ENCODE data around the gene PLCB3.
"Not testable (repeated sequence)": the region's sequence is repeated elsewhere in the genome, so short reads cannot be mapped to it uniquely, and the experiment has no call there.

PLCB3 gene

DNA sequence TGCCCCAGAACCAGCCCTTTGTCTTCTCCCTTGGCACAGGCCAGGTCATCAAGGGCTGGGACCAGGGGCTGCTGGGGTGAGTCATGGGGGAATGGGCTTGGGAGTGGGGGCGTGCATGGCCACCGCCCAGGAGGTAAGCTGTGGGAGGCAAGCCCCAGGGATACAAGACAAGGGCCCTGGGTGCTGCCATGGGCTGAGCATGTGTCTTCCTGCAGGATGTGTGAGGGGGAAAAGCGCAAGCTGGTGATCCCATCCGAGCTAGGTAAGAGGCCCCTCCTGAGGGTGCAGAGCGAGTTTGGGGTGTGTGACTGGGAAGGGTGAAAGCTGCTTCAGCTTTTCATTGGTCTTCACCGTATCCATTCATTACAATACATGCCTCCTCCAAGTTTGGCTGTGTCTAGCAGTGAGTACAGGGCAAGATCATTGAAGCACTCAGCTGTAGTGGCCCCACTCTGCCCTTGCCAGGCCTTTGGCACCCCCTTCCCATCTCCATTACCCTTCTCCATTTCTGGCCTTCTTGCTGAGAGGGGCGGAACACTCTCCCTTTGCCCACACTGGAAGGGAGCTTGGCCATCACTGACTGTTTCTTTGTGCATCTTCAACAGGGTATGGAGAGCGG, 8.0 kb upstream of the PLCB3 start:
- TF ChIP-seq, protein P1, sequence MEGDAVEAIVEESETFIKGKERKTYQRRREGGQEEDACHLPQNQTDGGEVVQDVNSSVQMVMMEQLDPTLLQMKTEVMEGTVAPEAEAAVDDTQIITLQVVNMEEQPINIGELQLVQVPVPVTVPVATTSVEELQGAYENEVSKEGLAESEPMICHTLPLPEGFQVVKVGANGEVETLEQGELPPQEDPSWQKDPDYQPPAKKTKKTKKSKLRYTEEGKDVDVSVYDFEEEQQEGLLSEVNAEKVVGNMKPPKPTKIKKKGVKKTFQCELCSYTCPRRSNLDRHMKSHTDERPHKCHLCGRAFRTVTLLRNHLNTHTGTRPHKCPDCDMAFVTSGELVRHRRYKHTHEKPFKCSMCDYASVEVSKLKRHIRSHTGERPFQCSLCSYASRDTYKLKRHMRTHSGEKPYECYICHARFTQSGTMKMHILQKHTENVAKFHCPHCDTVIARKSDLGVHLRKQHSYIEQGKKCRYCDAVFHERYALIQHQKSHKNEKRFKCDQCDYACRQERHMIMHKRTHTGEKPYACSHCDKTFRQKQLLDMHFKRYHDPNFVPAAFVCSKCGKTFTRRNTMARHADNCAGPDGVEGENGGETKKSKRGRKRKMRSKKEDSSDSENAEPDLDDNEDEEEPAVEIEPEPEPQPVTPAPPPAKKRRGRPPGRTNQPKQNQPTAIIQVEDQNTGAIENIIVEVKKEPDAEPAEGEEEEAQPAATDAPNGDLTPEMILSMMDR (IDR thresholded peaks at IDR 0.05; ENCODE audit: extremely low read depth, missing control alignments): no peak
- DNase-seq (ENCODE audit: low spot score): no peak

DNA sequence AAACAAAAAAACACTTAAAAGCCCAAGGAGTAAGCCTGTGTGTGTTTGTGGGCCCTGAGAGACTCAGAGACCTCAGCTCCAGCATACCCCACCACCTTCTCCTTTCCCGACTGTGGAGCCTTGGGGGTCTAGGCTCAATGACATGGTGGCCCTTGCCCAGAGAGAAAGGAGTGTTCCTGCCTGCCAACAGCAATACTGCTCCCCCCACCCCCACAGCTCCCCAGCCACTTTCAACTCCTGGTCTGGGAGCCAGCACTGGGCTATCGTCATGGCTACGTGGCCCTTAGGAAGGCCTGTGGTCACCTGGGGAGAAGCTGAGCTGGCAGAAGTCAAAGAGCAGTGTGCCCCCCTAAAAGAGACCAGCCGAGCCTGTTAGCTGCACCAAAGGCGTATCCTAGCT, 7.2 kb upstream of the PLCB3 start:
- no peak for DNase-seq (ENCODE audit: low spot score)

DNA sequence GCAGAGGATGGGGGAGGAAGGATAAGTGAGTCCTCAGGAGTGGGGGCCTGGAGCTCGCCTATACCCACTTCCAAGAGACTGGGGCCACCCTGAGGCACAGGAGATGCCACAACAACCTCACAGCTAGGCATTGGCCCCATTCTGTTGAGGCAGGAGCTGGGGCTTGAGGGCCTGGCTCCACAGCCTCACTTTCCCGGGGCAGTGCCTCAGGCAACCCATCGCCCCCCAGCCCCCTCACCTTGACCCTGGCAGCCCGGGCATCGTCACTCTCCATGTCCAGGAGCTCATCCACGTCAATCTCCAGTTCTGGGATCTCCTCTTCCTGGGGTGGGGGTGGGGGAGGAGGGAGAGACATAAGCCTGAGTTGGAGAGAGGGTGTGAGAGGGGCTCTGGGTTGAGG, 6.4 kb upstream of the PLCB3 start:
- no peak for DNase-seq (ENCODE audit: low spot score)
- TF ChIP-seq, protein P1 (IDR thresholded peaks at IDR 0.05; ENCODE audit: extremely low read depth, missing control alignments): no peak

More for the DNA sequence above, 7.2 kb upstream of the PLCB3 start:
- TF ChIP-seq, protein P1 (IDR thresholded peaks at IDR 0.05; ENCODE audit: extremely low read depth, missing control alignments): no peak

DNA sequence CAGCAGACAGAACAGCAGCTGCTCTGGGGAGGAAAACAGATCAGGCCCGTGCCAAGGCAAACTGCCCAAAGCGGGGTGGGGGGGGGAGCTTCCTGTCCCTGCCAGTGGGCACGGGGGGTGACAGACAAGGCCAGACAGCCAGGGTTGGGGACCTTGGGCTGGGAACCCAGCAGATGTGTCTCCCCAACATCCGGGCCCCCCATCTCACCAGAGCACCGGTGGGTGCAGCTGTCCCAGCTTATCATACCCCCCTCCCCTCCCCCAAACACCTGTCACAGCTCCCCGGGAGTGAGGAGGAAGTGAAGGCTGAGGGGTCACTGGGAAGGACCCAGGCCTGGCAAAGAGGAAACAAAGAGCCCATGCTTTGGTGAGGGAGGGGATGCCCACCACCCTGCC, 5.9 kb upstream of the PLCB3 start:
- DNase-seq (ENCODE audit: low spot score): no peak

DNA sequence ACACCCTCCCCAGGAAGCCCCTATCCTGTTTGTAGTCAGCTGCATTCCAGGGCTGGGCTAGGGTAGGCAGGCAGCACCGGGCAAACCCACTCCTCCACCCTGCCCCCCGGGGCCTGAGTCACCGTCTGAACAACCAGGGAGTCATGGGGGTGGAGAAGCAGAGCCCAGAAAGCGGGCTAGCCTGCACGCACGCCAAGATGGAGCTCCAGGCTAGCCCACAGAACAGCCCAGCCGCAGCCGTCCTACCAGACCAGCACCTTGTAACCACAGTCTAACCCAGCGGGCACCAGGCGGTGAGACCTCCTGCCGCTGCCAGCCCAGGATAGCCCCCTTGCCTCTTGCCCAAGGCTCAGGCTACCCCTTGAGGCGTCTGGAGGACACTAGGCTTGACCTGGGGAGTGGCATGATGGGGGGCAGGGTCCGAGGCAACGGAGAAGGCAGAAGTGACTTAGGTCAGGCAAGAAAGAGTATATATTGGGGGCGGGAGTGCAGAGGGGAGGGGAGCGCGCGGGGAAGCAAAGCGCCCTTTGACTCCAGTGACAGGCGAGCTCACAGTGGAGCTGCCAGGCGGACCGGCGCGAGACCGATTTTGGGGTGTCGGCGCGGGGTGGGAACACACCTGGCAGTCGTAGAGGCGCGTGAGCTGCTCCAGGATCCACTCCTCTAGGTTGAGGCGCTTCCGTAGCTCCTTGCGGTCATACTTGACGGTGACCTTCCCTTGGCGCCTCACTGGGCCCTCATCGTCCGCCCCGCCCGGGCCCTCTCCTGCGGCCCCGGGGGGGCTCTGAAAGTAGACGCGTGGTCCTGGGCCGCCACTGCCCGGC, 5.3 kb upstream of the PLCB3 start:
- TF ChIP-seq, protein P1 (IDR thresholded peaks at IDR 0.05; ENCODE audit: extremely low read depth, missing control alignments): no peak
- DNase-seq (ENCODE audit: low spot score): no peak

More for the DNA sequence above, 5.9 kb upstream of the PLCB3 start:
- TF ChIP-seq, protein P1 (IDR thresholded peaks at IDR 0.05; ENCODE audit: extremely low read depth, missing control alignments): no peak

DNA sequence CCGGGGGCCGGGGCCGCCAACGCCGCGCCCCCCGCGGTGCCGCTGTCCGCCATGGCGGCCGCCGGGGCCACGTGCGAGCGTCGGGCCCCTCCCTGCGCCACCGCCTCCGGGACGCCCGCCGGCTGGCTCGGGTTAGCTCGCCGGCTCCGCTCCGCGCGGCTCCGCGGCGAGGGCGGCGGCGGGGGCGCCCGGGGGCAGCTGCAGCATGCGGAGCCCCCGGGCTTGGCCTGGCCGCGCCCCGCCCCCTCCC, 4.8 kb upstream of the PLCB3 start:
- DNase-seq (ENCODE audit: low spot score): not testable (repeated sequence)

DNA sequence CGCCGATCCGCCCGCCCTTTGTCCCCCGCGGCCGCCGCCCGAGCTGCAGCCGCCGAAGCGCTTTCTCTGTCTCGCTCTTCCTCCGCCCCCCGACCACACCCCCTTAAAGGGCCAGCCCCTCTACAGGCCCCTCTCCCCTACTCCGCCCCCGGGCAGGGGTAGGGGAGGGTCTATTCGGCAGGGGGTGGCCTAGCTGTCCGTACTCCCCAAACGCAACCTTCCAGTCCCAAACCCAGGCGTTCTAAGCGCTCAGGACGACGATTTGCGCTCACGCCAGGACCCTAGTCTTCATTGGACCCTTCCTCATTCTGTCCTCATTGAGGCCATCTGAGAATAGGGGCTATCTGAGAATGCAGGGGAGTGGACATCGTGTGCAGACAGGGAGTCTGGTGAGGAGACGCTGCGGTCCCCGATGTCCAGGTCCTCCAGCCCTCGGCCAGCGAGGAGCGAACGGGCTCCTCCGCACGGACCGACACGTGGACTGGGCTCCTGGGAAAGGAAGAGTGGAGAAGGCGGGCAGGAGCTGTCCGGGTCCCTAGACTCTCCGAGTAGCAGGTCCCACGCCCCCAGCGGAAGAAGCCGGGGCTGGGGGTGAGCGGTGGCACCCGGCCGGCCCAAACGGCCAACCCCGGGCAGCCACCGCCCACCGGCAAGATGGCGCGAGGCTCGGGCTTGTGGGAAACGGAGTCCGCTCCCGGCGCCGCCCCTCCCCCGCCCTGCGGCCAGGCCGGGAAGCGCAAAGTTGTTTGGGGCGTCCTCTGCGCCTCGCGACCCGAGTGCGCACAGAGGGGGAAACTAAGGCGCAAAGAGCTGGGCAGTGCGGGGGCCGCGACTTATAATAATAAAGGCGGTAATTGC, 4.2 kb upstream of the PLCB3 start, which contains the start of gene PPP1R14B:
Gene PPP1R14B, minus strand, starts transcription at position 73 of the 858 bp plus-strand sequence. CDS start 270 bp downstream, outside the sequence.
- TF ChIP-seq, protein P1 (IDR thresholded peaks at IDR 0.05; ENCODE audit: extremely low read depth, missing control alignments): no peak
- peak; percentile 91 for DNase-seq (ENCODE audit: low spot score)

All from GM20000 (cell line).